Left colon (tissue), 2 donors: ENCODE results near the gene IQSEC1. TPM values are rescaled to one million over a fixed set of nuclear protein-coding genes. Genes with fewer than 3 reads are reported as not detected.
A peak's percentile ranks its signal among the peaks of the same experiment; 100 is the strongest.

Source experiments
- ATAC-seq: fragments of 200-7000 bp; cut with Tn5 transposase; one replicate; pipeline ENCODE4 v1.9.1; 2020; ENCODE audit warnings: mild to moderate bottlenecking, moderate library complexity
- DNase-seq, 2 donors: peaks; one replicate each; pipeline ENCODE4 v3.0.0-alpha.2; 2020
- intact Hi-C, 2 donors: fragments of 100-400 bp; cut with DNase I in 1 of 2; cut with micrococcal nuclease in 1 of 2; formaldehyde crosslinking; loops; one replicate each; pipeline versions ENCODE4 v1.11.2 to v1.14.0; 2022; cut with DNase I, micrococcal nuclease
- total RNA-seq, 2 donors: library from RNA; stranded (reverse); fragmentation: NEBNext Ultra II Directional; extraction: Animal tissue kit (Norgen Biotek cat#: 25700); gene quantifications; one replicate each; pipeline ENCODE4 v1.2.1, GENCODE V29; 2021
- donor health status: DM: no; HTN: no; CAD: no.
- donor health status: DM: yes; HTN: yes; CAD: no.

IQSEC1 gene
- total RNA-seq, 2 donors from 2014 or later: 17.2 to 23.6 TPM

DNA sequence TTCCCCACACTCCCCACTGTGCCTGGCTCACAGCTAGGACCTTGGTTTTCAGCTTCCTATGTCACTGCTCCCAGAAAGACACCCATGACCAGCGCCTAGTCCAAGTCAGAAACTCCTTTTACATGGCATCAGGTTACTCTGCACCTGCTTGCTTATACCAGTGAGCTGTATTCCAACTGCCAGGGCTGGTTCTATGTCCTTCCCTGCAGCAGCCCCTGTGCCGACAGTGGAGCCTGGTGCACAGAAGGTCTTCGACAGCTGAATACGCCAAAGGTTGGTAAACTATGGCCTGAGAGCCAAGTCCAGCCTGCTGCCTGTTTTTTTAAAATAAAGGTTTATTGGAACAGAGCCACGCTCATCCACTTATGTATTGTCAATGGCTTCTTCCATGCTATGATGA is 102.5 kb downstream of the IQSEC1 start:
- DNase-seq (no peak), ATAC-seq (no peak)
- intact Hi-C loops: no loop called here

DNA sequence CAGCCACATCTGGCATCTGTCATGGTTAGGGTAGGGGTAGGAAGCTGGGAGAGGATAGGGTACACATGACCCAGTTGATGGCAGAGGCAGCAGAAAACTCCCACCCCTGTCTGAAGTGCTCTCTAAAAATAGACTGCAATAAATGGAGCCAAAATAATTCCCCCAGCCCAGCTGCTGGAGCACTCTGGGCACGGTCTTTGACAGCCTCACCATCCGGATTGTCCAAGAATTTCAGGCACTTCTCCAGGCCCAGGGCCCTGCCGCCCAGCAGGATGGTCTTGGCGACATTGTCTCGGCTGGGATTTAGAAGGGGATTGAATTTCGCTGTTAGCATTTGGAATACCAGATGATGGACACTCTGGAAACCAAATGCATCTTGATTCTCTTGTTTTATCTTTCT is 103.7 kb downstream of the IQSEC1 start:
- DNase-seq (no peak), ATAC-seq (no peak)
- intact Hi-C loops: no loop called here

DNA sequence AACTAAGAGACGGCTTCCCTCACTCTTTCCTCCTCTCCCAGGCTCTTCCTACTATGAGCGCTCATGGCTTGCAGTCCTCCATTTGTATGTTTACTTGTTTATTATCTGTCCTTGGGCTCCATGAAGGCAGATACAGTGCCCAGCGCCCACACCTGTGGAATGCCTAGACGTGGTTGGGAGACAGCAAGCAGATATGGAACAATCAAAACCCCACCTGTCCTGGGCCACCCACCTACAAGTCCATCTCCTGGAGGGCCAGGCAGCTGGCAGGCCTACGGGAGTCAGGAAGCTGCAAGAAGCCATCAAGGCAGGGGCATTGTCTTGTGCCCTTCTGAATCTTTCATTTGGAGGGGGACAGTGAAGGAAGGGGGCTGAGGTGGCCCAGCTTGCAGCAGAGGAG is 104.7 kb downstream of the IQSEC1 start:
- DNase-seq (no peak), ATAC-seq (no peak)
- intact Hi-C loops: no loop called here

DNA sequence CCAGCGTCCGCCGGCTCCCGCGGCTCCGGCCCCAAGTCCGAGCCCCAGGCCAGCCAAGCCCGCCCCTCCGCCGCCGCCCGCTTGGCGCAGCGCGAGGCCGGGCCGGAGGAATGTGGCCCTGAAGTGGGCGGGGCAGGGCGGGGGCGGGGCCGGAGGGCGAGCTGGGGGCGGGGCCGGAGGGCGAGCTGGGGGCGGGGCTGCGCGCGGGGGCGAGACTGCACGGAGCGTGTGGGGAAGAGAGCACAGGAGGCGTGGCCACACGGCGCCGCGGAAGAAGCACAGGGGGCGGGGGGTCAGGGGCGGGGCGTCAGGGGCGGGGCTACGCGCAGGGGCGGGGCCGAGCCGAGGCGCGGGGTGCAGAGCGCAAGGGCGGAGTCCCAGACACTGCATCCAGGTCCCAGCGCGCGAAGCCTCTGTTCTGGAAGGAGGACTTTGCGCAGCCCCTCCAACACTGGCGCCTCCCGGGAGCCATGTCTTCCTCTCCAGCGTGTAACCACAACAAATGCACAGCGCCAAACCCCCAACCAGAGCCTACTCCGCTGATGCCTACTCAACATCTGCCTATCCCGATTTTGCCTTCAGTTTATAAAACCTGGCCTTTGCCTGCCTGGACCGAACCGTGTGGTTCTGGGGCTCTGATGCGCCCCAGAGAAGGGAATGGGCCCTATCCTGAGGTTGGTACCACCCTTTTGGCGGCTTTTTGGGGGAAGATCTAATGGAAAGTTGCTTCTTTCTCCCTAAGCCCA is 105.5 kb downstream of the IQSEC1 start:
- DNase-seq (peak; percentile 88 to 94), ATAC-seq (peak; percentile 89)
- intact Hi-C loops: no loop called here

DNA sequence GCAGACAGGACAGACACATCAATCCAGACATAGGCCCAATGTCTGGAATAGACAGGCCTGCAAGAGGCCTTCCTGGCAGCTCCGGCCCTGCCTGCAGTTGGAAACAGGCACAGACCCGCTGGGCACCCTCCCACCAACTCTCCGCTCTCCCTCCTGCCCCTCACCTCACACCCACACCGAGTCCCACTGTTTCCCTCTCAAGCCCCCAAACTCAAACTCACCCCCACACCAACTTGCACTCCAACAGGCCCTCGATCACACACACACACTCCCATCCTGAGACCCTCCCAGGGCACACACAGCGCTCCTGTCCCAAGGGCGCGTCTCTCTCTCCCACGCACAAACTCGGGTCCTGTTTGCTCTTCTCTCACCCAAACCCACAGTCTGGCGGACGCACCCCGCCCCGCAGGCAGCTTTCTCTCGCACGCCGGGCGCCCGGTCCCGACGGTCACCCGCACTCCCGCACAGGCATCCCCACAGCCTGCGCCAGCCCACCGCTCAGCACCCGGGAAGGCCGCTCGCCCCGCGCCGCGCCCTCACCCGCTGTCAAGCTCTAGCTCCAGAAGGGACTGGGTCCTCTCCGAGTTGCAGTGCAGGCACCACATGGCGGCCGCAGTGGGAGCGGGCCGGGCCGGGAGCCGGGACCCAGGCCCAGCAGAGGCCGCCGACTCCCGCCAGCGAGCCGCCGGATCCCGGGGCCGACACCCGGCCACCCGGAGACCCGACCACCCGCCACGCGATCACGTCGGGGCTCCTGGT is 106.2 kb downstream of the IQSEC1 start:
- peak in 1 of 2 donors; percentile 60 for DNase-seq
- ATAC-seq: peak; percentile 28
- intact Hi-C loops: no loop called here

DNA sequence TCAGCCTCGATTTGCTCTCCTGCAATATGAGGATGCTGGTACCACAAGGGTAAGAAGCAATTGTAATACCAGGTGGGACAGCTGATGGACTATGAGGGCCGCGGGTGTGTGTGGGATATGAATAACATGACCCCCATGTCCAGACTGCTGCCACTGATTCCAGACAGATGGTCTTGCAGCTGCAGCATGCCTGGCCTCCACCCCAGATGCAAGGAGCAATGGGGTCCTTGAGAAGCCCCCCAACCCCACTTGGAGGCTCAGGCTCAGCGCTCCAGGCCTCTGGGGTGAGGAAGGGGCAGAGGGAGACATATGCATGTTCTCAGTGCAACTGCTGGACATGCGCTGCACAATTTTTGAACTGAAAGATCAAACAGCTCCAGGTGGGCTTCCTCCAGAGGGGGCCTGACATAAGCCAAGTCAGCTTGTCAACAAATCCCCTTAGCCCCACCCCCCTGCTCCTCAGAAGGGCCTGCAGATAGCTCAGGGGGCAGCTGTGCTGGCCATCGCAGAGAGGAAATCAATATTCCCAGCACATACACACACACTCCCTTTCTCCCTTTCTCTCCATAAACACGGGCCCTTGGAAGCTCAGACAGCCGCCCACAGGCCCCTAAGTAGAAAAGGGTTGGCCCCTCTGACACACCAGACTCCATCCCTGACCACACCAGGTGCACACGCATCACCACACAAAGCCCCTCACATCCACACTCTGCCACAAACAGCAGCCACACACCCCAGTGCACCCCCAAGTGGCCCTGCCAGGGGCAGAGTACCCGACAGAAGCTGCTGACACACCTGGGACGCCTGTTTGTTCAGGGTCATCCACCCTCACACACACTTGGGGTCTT is 107.0 kb downstream of the IQSEC1 start:
- intact Hi-C loops: no loop called here
- ATAC-seq: no peak
- no peak for DNase-seq

DNA sequence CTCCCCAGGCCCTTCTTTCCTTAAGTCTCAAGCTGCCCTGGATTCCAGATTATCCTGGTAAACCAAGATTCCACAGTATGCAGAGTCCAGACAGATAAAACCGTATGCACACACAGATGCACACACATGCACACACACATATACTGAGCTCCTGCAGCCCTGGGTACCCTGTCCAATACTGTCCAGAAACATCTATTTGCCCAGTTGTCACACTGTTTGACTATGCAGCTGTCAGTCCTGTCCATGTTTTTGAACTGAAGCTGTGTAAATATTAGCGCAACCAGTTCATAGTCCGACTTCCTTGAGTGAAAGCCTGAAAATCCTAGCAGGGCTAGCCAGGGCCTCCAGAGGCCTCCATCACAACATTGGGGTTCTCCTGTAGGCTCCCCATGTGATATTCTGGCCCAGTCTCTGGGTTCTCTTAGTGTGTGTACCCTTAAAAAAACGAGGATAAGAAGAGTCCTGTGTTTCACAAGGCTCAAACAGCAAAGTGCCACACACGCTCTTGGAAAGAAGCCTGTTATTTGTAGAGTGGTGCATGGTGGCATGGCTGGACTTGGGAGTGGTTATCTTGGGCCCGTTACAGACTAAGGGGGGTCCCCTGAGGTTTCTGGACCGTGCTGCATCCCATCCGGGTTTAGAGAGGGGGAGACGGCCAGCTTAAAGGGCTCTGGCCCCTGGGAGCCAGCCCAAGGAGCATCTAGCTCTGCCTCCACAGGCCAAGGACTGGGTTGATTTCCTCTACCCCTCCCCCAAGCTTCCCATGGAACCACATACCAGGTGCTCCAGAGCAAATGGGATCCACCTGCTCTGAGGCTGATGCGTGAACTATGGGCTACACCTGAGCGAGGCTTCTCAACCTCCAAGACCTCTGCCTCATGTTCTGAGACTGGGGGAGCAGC is 108.3 kb downstream of the IQSEC1 start:
- intact Hi-C loops: no loop called here
- no peak for DNase-seq
- ATAC-seq: peak; percentile 56

DNA sequence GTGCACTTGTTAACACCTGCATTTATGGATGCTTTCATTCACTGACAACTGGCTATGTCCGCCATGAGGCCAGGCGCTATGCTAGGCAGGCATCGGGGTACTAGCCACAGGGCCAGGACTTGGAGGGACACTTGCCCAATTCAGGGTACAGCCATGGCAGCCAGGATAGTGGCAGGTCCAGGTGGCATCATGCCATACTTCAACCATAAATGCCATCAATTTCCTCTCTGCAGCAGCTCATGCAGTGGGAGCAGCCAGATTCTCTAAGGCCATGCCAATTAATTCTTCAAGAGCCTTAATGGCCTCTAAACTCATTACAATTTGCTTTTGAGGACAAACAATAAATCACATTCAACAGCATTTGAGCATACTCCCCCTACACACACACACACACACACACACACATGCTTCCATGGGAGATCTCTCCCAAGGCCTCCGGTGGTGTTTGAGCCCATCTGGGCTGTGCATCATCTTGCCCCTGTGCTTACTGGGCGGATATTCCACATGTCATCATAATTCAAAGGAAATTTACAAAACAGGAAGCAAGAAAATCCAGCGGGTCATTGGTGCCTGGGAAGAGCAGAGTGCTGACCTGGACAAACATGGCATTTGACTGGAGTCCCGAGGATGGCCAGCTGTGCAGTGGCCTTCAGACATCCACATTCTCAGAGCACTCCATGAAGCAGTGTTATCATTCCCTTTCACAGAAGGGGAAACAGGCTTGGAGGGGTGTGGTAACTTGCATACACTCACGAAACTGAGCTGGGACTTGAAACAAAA is 109.1 kb downstream of the IQSEC1 start:
- intact Hi-C loops: no loop called here
- ATAC-seq: no peak
- no peak for DNase-seq

DNA sequence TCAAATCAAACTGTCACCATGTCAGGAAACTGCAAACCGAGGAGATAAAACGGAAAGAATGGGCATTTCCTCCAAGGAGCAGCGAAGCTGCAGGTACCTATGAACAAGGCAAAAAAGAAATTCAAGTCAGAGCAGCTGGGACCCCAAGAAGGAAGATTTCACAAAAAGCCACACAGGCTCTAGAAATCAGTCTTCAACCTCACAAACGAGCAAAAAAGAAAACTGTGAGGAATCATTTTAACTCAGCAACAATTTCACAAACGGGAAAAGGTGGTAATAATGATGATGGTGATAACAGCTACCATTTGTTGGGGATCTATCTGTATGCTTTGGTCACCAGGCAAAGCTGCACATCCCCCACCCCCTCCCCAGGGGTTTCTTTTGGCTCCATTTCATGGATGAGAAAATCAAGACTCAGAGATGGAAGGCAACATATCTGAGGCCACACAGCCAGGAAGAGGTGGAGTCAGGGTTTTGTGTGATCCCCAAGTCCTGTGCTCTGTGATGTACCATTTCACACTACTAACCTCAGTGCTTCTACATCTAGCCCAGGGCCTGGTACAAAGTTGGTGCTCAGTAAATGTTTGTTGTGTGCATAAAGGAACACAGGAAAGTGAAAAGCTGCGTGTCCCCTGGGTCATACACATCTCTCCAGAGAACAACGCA is 109.9 kb downstream of the IQSEC1 start:
- intact Hi-C loops: no loop called here

DNA sequence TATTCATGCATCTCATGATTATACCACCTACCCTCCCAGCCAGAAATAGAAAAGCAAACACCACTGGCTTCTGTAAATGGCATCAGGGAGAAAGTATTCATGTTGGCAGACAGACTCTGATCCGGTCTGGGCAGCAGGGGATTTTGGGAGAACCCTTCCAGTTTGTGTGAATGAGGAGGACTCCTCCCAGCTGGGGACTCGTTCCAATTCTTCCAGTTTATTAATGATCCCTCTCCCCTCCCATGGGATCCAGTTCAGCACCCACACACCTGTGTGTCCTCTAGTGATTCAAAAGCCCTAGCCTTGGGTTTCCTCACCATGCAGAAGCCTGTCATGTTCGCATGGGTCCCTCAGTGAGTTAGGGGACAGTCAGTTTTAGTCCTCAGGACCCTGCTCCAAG is 110.9 kb downstream of the IQSEC1 start:
- no peak for DNase-seq
- no peak for ATAC-seq
- intact Hi-C loops: no loop called here

More for the DNA sequence above, 109.9 kb downstream of the IQSEC1 start:
- DNase-seq (no peak), ATAC-seq (no peak)

DNA sequence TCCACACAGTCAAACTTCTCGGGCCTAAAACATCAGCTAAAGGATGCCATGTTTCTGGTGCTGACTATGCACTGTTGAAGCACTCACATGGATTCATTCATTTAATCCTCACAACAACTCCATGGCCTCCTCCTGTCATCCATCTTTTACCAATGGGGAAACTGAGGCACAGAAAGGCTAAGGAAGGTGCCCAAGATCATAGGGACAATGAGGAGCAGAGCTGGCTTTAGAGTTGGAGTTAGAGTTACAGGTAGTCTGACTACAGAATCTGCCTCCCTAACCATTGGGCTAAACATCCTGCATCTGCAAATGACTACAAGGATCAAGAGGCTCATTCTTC is 111.6 kb downstream of the IQSEC1 start:
- intact Hi-C loops: no loop called here
- ATAC-seq (no peak), DNase-seq (no peak)

DNA sequence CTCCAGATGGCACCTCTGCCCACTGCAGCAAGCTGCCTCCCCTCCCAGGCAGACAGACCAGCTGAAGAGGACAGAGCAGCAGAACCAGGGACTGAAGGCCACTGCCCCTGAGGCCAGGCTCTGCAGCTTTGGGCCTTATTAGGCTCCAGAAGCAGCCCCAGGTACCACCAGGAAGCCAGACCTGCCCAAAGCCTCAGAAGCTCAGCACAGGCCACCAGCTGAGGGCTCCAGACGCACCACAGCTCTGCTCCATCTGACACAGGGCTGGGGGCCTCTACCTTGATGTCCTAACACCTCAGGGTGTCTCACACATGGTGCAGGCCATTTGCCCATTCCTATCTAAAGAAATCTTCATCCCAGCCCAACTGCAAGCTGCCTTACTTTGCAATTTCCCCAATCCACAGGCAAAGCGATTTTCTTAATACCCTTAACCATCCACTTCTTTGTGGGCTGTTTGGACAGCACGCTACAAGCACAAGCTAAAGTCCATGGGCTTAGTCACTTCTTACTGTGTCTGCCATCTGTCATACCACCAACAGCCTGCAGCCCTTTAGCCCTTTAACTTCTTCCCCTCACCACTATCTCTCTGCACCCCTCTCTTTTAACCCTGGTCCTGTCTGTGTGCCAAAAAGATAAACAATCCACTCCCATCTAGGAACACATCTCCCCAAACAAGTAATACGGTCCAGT is 112.1 kb downstream of the IQSEC1 start:
- DNase-seq (no peak), ATAC-seq (no peak)
- intact Hi-C loops: no loop called here

DNA sequence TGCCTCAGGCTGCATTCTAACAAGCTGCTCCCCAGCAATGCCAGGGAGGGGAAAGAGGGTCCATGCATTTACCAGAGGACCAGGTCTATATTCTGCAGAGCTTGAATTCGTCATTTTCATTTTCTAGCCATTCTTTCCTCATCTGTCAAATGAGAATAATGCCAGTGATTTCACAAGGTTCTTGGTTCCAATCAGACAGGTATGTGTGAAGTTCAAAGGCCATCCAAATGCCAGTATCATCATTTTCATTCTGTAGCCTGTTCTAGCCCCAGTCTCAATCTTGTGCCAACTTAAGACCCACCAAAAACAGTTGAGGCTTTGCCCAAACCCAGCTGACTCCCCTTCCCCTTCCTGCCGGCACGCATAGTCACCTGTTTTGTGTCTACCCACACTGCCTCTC is 112.7 kb downstream of the IQSEC1 start:
- ATAC-seq (no peak), DNase-seq (no peak)
- intact Hi-C loops: no loop called here

DNA sequence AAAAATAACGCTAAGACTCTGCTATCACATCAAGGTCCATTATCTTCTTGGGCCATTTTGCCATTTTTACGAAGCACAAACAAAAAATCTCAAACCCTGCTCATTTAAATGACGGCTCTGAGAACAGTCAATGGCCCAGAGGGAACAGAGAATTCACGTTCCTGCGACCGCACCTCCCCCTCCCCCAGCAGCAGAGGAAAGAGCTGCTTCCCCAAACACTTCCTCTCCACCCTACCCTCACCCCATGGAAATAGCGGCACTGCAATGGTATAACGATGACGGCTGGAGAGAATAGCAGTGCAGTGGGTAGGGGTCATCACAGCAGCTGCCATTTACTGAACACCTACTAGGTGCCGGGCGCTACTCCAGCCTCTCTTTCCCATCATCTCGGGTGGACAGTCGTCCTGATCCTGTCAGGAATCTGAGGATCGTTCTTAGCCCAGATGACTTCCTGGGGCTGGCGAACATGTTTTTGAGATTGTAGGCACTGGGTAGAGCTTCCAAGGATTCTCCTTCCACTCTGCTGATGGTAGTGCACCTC is 113.3 kb downstream of the IQSEC1 start:
- DNase-seq (peak in 1 of 2 donors; percentile 35), ATAC-seq (no peak)
- intact Hi-C loops: no loop called here

DNA sequence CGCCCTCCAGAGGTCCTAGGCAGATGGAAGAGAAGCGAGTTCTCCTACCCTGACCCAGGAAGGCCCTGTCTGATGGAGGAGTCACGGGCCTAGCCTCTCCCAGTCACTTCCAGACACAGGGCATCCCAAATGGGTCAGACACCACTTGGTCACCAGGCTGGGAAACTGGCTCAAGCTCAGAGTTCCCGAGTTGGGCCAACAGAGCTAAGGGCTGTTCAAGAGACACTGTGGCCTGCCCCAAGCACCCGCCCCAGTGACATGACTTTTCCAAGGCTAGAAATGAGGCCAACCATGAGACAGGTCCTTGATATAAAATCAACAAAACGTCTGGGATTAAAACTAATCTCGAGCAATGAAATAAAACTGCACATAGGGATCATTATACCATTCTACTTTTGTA is 113.8 kb downstream of the IQSEC1 start:
- intact Hi-C loops: no loop called here
- ATAC-seq: no peak

DNA sequence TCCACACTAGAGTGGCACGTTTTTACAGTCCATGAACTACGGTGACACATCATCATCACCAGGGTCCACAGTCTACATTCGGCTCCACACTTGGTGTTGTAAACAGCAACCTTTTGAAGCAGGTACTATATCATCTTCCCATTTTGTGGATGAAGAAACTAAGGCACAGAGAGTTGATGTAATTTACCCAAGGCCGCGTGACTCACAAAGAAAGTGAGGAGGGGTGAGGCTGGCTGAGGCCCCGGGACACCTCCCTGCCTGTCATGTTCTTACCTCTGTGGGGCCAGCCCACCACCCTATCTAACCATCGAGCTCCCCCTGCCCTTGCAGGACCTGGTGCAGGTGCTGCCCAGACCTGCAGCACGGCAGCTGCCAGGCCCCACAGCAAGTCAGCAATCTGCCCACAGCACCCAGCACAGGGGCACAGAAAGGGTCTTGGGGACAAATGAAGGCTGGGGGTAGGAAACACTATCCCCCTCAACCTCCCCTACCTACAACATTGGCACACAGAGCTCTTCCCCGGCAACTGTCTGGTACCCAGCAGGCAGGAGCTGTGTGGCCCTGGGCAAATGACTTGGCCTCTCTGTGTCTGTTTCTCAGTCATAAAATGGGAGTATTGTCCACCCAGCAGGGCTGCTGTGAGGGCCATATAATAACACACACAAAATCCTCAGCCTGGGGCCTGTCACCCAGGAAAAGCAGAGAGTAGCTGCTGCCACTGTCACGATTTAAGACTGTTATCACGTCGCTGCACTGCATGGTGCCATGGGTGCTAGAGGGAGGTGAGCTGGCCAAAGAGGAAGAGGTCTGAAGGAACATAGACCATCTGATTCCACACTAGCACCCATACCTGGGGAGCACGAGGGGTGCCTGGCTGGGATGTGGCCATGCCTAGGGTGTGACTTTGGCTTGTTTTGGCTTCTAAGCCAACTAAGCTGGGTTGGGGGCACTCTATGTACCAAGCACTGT is 115.1 kb downstream of the IQSEC1 start:
- DNase-seq: no peak
- intact Hi-C loops: no loop called here
- ATAC-seq: no peak

More for the DNA sequence above, 113.8 kb downstream of the IQSEC1 start:
- no peak for DNase-seq
